Panc1 (cell line): Measurements from ENCODE around the gene PPP1R1C.

Experiments
- SIN3A ChIP-seq: IDR thresholded peaks from 2 replicates; pipeline ENCODE4 v1.6.1; 2012; ENCODE audit warnings: low read depth, mild to moderate bottlenecking, low read length, moderate library complexity, borderline replicate concordance; ENCODE audit not compliant: insufficient read depth
- TF ChIP-seq, protein P1 (sequence below): fragments of 450-650 bp; IDR thresholded peaks from 2 replicates; pipeline ENCODE4 v1.5.1; 2017; ENCODE audit warnings: mild to moderate bottlenecking

DNA sequence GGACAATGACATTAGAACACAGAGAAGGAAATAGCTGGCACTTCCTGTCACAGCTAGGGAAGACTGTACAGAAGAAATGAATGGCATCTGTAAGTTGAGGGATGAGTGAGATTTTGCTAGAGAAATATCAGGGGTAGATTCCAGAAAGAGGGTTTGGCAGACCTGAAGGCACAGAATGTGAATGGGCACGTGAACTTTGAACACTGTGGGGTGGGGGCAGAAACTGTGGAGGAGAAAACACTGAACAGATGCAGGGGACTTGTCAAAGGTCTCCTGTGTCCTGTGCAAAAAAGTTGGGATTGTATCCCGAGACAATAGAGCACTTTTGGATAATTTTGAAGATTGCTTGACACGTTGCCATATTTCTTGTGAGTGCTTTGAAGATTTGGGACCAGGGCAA lies 88.0 kb downstream of the PPP1R1C start:
- TF ChIP-seq, protein P1, sequence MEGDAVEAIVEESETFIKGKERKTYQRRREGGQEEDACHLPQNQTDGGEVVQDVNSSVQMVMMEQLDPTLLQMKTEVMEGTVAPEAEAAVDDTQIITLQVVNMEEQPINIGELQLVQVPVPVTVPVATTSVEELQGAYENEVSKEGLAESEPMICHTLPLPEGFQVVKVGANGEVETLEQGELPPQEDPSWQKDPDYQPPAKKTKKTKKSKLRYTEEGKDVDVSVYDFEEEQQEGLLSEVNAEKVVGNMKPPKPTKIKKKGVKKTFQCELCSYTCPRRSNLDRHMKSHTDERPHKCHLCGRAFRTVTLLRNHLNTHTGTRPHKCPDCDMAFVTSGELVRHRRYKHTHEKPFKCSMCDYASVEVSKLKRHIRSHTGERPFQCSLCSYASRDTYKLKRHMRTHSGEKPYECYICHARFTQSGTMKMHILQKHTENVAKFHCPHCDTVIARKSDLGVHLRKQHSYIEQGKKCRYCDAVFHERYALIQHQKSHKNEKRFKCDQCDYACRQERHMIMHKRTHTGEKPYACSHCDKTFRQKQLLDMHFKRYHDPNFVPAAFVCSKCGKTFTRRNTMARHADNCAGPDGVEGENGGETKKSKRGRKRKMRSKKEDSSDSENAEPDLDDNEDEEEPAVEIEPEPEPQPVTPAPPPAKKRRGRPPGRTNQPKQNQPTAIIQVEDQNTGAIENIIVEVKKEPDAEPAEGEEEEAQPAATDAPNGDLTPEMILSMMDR, result no peak
- no peak for TF ChIP-seq SIN3A
